HG03066 (cell line): ENCODE results near the gene KIAA0408.
"Not testable (repeated sequence)": the region's sequence is repeated elsewhere in the genome, so short reads cannot be mapped to it uniquely, and the experiment has no call there.

Experiments
- ATAC-seq: cut with Tn5 transposase; IDR thresholded peaks from one replicate; pipeline ENCODE4 v1.9.1; 2021; ENCODE audit warnings: low read depth; ENCODE audit not compliant: unreplicated experiment

The KIAA0408 gene

DNA sequence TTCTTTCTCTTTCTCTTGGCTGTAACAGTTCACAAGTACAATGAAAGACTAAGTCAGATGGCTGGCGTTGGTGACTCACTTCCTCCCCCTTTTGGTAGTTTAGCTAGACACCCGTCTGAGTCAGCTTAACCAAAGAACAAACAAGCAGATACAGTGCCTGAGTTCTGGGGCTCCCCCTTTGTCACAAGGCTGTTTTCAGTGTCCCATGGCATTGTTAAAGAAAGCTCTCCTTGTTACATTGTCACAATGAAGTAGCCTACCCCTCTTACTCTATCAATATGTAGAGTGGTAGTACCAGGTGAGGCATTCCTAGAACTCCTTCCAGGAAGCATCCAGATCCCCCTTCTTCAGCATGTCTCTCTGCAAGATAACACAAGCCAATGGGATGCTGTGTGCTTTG, 38.6 kb downstream of the KIAA0408 start:
- ATAC-seq = peak; percentile 100

DNA sequence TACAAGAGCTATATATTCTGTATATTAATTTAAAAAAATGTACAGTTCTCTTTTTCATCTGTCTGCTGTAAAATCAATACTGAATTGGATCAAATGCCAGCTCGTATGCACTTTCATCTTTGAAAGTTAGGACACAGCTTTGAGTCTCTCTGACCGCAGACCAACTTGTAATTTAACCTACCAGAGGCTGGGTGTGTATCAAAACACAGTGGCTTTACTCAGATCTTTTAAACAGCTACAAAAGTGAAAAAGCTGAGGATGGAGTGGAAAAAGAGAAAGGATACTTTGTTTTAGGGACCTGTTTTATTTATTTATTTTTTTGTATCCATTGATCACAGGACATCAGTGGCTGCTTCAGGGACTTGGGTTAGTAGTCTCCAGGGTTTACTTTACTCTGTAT, 44.1 kb downstream of the KIAA0408 start:
- no peak for ATAC-seq

DNA sequence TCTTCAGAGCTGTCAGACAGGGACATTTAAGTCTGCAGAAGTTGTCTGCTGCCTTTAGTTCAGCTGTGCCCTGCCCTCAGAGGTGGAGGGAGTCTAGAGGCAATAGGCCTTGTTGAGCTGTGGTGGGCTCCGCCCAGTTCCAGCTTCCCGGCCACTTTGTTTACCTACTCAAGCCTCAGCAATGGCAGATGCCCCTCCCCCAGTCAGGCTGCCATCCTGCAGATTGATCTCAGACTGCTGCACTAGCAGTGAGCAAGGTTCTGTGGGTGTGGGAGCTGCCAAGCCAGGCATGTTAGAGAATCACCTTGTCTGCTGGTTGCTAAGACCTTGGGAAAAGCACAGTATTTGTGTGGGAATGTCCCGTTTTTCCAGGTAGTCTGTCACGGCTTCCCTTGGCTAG, 46.1 kb downstream of the KIAA0408 start:
- not testable (repeated sequence) for ATAC-seq

DNA sequence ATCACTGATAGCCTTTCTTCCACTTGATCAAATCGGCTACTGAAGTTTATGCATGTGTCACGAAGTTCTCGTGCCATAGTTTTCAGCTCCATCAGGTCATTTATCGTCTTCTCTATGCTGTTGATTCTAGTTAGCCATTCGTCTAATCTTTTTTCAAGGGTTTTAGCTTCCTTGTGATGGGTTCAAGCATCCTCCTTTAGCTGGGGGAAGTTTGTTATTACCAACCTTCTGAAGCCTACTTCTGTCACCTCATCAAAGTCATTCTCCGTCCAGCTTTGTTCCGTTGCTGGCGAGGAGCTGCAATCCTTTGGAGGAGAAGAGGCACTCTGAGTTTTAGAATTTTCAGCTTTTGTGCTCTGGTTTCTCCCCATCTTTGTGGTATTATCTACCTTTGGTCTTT, 47.2 kb downstream of the KIAA0408 start:
- not testable (repeated sequence) for ATAC-seq
